Stimulated activated CD4-positive, alpha-beta T cell treated with anti-CD3 and anti-CD28 coated beads, TNF-alpha, amount 100 ng/mL, for 48 hours (primary cell): ENCODE measurements around the gene PISD.
A peak's percentile ranks its signal among the peaks of the same experiment; 100 is the strongest.
"Not testable (repeated sequence)": the region's sequence is repeated elsewhere in the genome, so short reads cannot be mapped to it uniquely, and the experiment has no call there.

Source experiments
- DNase-seq, 3 donors: peaks; one replicate each; pipeline ENCODE4 v3.0.0-alpha.2; 2020; ENCODE audit warnings: low read depth in 3 of 3

Gene PISD

GRCh38 chr22:31610611-31611010, 51.4 kb downstream of the PISD start:
- DNase-seq = no peak

GRCh38 chr22:31609716-31610115, 52.3 kb downstream of the PISD start:
- DNase-seq = no peak

GRCh38 chr22:31607696-31608095, 54.3 kb downstream of the PISD start:
- no peak for DNase-seq

- no peak for DNase-seq
Measured at GRCh38 chr22:31605851-31606585, 56.0 kb downstream of the PISD start.

GRCh38 chr22:31604746-31605705, 57.0 kb downstream of the PISD start:
- no peak for DNase-seq

GRCh38 chr22:31604137-31604705, 57.8 kb downstream of the PISD start:
- DNase-seq = no peak

- no peak for DNase-seq
Measured at GRCh38 chr22:31603574-31603973, 58.4 kb downstream of the PISD start.

GRCh38 chr22:31603081-31603525, 58.9 kb downstream of the PISD start:
- DNase-seq = no peak

GRCh38 chr22:31602259-31602952, 59.6 kb downstream of the PISD start:
- DNase-seq = no peak

GRCh38 chr22:31595271-31595670, 66.7 kb downstream of the PISD start:
- no peak for DNase-seq

GRCh38 chr22:31590161-31590560, 71.9 kb downstream of the PISD start:
- DNase-seq = not testable (repeated sequence)

- no peak for DNase-seq
Measured at GRCh38 chr22:31588970-31589675, 72.9 kb downstream of the PISD start.

- no peak for DNase-seq
Measured at GRCh38 chr22:31586137-31586920, 75.7 kb downstream of the PISD start.

GRCh38 chr22:31585161-31585859, 76.7 kb downstream of the PISD start:
- peak in 2 of 3 donors; percentile 6 to 8 for DNase-seq

- no peak for DNase-seq
Measured at GRCh38 chr22:31584804-31585160, 77.2 kb downstream of the PISD start.

- no peak for DNase-seq
Measured at GRCh38 chr22:31583861-31584485, 78.0 kb downstream of the PISD start.

GRCh38 chr22:31579835-31580242, 82.2 kb downstream of the PISD start:
- DNase-seq = no peak

GRCh38 chr22:31578171-31578570, 83.8 kb downstream of the PISD start:
- no peak for DNase-seq

- DNase-seq = no peak
Measured at GRCh38 chr22:31577711-31578110, 84.3 kb downstream of the PISD start.
